Measurements from ENCODE around the gene PDCD1LG2.

DNA sequence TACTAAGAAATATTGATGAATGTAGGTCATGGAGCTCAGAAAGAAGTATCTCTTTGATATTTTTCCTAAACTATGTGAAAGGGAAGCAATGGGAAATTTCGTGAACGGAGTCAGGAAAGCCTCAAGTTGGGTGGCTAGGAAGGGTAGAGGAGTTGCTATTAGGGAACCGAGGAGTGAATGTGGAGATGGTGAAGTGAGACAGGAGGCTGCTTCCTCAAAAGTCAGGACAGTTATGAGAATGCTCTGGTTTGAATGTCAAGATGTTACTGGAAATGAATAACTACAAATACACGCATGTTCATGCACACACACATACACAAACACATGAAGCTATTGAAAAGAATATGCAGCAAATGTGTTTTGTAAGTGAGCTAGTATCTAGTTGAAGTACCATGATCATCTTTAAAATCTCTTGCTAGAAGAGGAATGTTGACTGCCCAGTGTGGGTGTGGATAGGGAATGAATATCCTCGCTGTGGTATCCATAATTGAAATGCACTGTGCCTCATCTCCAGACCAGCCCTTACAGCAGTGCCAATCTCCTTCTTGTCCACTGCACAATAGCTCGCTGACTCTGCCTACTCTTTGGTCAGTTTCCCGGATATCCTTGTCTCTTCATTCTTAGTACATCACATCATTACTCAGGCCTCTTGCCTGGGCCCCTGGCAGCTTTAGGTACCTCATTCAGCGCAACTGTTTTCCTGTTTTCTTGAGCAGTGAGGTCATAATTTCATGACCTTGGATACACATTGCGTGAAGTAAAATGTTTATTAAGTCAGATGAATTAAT is 21.9 kb upstream of the PDCD1LG2 start:
- no peak for TF ChIP-seq POLR2A (IDR thresholded peaks at IDR 0.05)
- TF ChIP-seq, protein P1, sequence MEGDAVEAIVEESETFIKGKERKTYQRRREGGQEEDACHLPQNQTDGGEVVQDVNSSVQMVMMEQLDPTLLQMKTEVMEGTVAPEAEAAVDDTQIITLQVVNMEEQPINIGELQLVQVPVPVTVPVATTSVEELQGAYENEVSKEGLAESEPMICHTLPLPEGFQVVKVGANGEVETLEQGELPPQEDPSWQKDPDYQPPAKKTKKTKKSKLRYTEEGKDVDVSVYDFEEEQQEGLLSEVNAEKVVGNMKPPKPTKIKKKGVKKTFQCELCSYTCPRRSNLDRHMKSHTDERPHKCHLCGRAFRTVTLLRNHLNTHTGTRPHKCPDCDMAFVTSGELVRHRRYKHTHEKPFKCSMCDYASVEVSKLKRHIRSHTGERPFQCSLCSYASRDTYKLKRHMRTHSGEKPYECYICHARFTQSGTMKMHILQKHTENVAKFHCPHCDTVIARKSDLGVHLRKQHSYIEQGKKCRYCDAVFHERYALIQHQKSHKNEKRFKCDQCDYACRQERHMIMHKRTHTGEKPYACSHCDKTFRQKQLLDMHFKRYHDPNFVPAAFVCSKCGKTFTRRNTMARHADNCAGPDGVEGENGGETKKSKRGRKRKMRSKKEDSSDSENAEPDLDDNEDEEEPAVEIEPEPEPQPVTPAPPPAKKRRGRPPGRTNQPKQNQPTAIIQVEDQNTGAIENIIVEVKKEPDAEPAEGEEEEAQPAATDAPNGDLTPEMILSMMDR (IDR thresholded peaks at IDR 0.05), result no peak
- TF ChIP-seq POLR2AphosphoS5 (IDR thresholded peaks at IDR 0.05), result no peak

All from stomach (tissue), 4 donors.